Thyroid gland (tissue), 4 donors: Measurements from ENCODE around the gene DNER.

Source experiments
- CTCF ChIP-seq, 6 experiments: fragments of 200-600 bp in 3 of 6; fragments of 450-650 bp in 3 of 6; sonication (generic) in 3 of 6; IDR thresholded peaks; one replicate each; pipeline ENCODE4 v1.5.1; 2016 to 2019; ENCODE audit warnings: antibody characterized with exemption in 6 of 6, mild to moderate bottlenecking in 2 of 6, inconsistent platforms in 1 of 6, moderate library complexity in 1 of 6
- POLR2A ChIP-seq, 2 donors: fragments of 450-650 bp; IDR thresholded peaks; one replicate each; pipeline ENCODE4 v1.6.1; 2017; ENCODE audit warnings: antibody characterized with exemption in 2 of 2, mild to moderate bottlenecking in 2 of 2, moderate library complexity in 1 of 2

DNA sequence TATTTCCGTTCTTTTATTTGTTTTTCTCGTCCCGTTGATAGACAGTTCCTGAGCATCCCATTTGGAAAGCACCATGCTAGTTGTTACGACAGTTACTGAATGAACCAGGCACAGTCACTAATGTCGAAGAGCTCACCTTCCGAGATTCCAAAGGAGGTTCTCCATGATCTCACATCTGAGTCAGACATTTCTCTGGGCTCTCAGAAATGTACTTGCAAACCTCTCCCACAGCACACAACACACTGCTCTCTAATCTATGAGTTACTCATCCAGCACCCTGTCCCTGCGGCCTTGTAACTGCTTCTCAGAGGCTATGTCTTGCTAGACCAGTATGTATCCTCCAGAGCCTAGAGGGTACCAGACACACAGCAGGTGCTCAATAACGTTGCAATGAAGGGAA lies 174.7 kb downstream of the DNER start:
- TF ChIP-seq CTCF (IDR thresholded peaks at IDR 0.05), result no peak
- no peak for TF ChIP-seq POLR2A (IDR thresholded peaks at IDR 0.05)
